Spleen (tissue), 7 donors: ENCODE measurements around the gene TRIM3.

Experiments
- POLR2A ChIP-seq, 3 donors: fragments of 450-650 bp; IDR thresholded peaks; one replicate each; pipeline ENCODE4 v1.5.1; 2017; ENCODE audit warnings: antibody characterized with exemption in 3 of 3, mild to moderate bottlenecking in 1 of 3
- POLR2AphosphoS5 ChIP-seq, 3 donors: sonication (generic); formaldehyde crosslinking; IDR thresholded peaks; one replicate each; pipeline ENCODE4 v1.5.1; 2017; ENCODE audit warnings: antibody characterized with exemption in 3 of 3
- TF ChIP-seq, protein P1 (sequence below), 11 experiments: fragments of 200-600 bp in 7 of 11; fragments of 450-650 bp in 4 of 11; sonication (generic) in 4 of 11; IDR thresholded peaks in 8 of 11; conservative IDR thresholded peaks in 3 of 11; 1 replicate in 7 of 11; 2 replicates in 4 of 11; pipeline versions ENCODE4 v1.4.0 to v1.8.0; 2016 to 2021; ENCODE audit warnings: antibody characterized with exemption in 11 of 11, inconsistent platforms in 4 of 11, mild to moderate bottlenecking in 1 of 11
- donor health status: DM: no; HTN: no; CAD: no; lungs with moderate emphysema.
- donor health status: DM: no; HTN: no; CAD: no.
- donor health status: DM: no; HTN: no; CAD: no.

DNA sequence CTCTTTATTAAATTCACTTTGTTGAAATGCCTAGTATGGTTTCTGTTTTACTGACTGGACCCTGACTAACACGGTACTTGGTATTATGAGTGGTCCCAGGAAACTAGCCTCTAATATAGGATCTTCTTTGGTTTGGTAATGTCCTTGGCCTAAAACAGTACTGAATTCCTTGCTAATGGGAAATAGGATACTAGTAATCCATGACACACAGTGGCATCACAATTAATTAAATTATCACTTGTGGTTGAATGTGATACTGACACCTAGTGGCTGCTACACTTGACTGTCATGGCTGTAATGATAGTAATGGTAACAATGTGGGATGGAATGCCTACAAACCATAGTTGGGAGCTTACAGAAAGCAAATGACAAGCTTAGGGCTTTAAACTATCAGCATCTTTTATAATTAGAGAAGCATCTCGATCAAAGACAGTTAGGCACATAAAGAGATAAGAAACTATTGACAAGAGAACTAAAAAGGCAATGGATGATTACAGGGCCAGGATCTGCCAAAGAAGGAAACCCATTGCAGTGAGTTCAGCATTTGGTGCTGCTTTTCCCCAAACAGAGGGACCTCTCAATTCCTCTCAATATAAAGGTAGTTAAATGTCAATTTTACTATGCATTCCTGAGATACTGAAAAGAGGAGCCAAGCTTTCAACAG, 32.0 kb upstream of the TRIM3 start:
- TF ChIP-seq, protein P1, sequence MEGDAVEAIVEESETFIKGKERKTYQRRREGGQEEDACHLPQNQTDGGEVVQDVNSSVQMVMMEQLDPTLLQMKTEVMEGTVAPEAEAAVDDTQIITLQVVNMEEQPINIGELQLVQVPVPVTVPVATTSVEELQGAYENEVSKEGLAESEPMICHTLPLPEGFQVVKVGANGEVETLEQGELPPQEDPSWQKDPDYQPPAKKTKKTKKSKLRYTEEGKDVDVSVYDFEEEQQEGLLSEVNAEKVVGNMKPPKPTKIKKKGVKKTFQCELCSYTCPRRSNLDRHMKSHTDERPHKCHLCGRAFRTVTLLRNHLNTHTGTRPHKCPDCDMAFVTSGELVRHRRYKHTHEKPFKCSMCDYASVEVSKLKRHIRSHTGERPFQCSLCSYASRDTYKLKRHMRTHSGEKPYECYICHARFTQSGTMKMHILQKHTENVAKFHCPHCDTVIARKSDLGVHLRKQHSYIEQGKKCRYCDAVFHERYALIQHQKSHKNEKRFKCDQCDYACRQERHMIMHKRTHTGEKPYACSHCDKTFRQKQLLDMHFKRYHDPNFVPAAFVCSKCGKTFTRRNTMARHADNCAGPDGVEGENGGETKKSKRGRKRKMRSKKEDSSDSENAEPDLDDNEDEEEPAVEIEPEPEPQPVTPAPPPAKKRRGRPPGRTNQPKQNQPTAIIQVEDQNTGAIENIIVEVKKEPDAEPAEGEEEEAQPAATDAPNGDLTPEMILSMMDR (IDR thresholded peaks at IDR 0.05 in 8 of 11, conservative IDR thresholded peaks at IDR 0.05 in 3 of 11): peak; percentile 40 to 78 (median 64)
- TF ChIP-seq POLR2A (IDR thresholded peaks at IDR 0.05): no peak
- no peak for TF ChIP-seq POLR2AphosphoS5 (IDR thresholded peaks at IDR 0.05)
